Stimulated activated CD4-positive, alpha-beta T cell treated with anti-CD3 and anti-CD28 coated beads, Interleukin-1b, Interleukin-23, amount 100 ng/mL, for 48 hours (primary cell): ENCODE data around the gene CDNF.
"Not testable (repeated sequence)": the region's sequence is repeated elsewhere in the genome, so short reads cannot be mapped to it uniquely, and the experiment has no call there.

ENCODE experiments used
- DNase-seq: peaks from one replicate; pipeline ENCODE4 v3.0.0-alpha.2; 2020

CDNF gene

GRCh38 chr10:14837757-14838581, at the start of gene CDNF, which contains the start of the genes HSPA14 and MSANTD7:
CDNF (minus strand) TSS chr10:14838037; CDS start chr10:14837946, 91 bp downstream.
HSPA14 (plus strand) TSS chr10:14838306; CDS start chr10:14838403, 97 bp downstream.
MSANTD7 (plus strand) TSS chr10:14838306; CDS start chr10:14842285, 3,979 bp downstream.
- DNase-seq = peak; percentile 99

- no peak for DNase-seq
Measured at GRCh38 chr10:14884082-14884481, 46.2 kb upstream of the CDNF start.

GRCh38 chr10:14880229-14880628, 42.4 kb upstream of the CDNF start:
- DNase-seq = no peak

- DNase-seq = no peak
Measured at GRCh38 chr10:14879928-14880193, 42.0 kb upstream of the CDNF start.

GRCh38 chr10:14879124-14879927, 41.5 kb upstream of the CDNF start:
- peak; percentile 34 for DNase-seq

GRCh38 chr10:14878266-14879123, 40.7 kb upstream of the CDNF start, which contains the start of gene SUV39H2:
SUV39H2 (plus strand) TSS chr10:14878866; CDS start chr10:14878889, 23 bp downstream.
- DNase-seq = peak; percentile 95

- DNase-seq = no peak
Measured at GRCh38 chr10:14876764-14877163, 38.9 kb upstream of the CDNF start.

GRCh38 chr10:14875941-14876340, 38.1 kb upstream of the CDNF start:
- DNase-seq = no peak

GRCh38 chr10:14873090-14873760, 35.4 kb upstream of the CDNF start:
- DNase-seq = no peak

- not testable (repeated sequence) for DNase-seq
Measured at GRCh38 chr10:14864871-14865270, 27.0 kb upstream of the CDNF start.

- DNase-seq = not testable (repeated sequence)
Measured at GRCh38 chr10:14864466-14864865, 26.6 kb upstream of the CDNF start.

GRCh38 chr10:14860791-14861190, 23.0 kb upstream of the CDNF start:
- DNase-seq = no peak

- no peak for DNase-seq
Measured at GRCh38 chr10:14859775-14860174, 21.9 kb upstream of the CDNF start.

- no peak for DNase-seq
Measured at GRCh38 chr10:14859043-14859442, 21.2 kb upstream of the CDNF start.

GRCh38 chr10:14858338-14858960, 20.6 kb upstream of the CDNF start:
- no peak for DNase-seq

GRCh38 chr10:14855453-14855852, 17.6 kb upstream of the CDNF start:
- no peak for DNase-seq

GRCh38 chr10:14852236-14852635, 14.4 kb upstream of the CDNF start:
- no peak for DNase-seq

- no peak for DNase-seq
Measured at GRCh38 chr10:14844948-14845347, 7.1 kb upstream of the CDNF start.

- DNase-seq = no peak
Measured at GRCh38 chr10:14843327-14843988, 5.6 kb upstream of the CDNF start.

GRCh38 chr10:14840178-14840577, 2.3 kb upstream of the CDNF start:
- no peak for DNase-seq

- DNase-seq = no peak
Measured at GRCh38 chr10:14839305-14839695, 1.5 kb upstream of the CDNF start.
